T-cell (primary cell): Measurements from ENCODE around the gene CSN2. TPM values are rescaled to one million over a fixed set of nuclear protein-coding genes. Genes with fewer than 3 reads are reported as not detected.

Experiments
- ATAC-seq, 4 experiments: fragments of 200-7000 bp in 3 of 4; fragments of 150-1000 bp in 1 of 4; cut with Tn5 transposase; replicated peaks in 1 of 4; 1 replicate in 3 of 4; 2 replicates in 1 of 4; pipeline ENCODE4 v1.10.0; 2021; ENCODE audit warnings: moderate library complexity in 3 of 4, mild to moderate bottlenecking in 2 of 4, moderate number of reproducible peaks in 1 of 4
- CTCF ChIA-PET, 2 donors: fragments of 300-600 bp; sonication (Branson Sonifier 250); formaldehyde crosslinking; loops; one replicate each; lab custom pipeline; 2022; ENCODE audit warnings: antibody characterized with exemption in 2 of 2; lab: Charles Lee
- POLR2A ChIA-PET, 2 donors: fragments of 300-600 bp; sonication (Branson Sonifier 250); formaldehyde crosslinking; loops; one replicate each; lab custom pipeline; 2022; ENCODE audit warnings: antibody characterized with exemption in 2 of 2; lab: Charles Lee
- DNase-seq, 35 experiments: peaks; one replicate each; pipeline versions ENCODE4 v3.0.0 to v3.0.0-alpha.2; 2013 to 2023
- H3K27ac ChIP-seq: one replicate; pipeline ENCODE4 v1.5.1; 2013; ENCODE audit warnings: low read length
- H3K27me3 ChIP-seq, 2 experiments: replicated peaks in 1 of 2; 1 replicate in 1 of 2; 2 replicates in 1 of 2; pipeline versions ENCODE4 v1.6.1 to v1.7.0; 2013; ENCODE audit warnings: low read length in 1 of 2, mixed read lengths in 1 of 2; ENCODE audit not compliant: control insufficient read depth in 2 of 2, insufficient read depth in 2 of 2; ENCODE audit errors: extremely low read depth in 1 of 2
- H3K36me3 ChIP-seq, 2 donors: 1 replicate in 1 of 2; 2 replicates in 1 of 2; pipeline versions ENCODE4 v1.6.1 to v1.7.0; 2013; ENCODE audit warnings: low read length in 1 of 2; ENCODE audit not compliant: control insufficient read depth in 2 of 2, insufficient read depth in 1 of 2; ENCODE audit errors: extremely low read depth in 1 of 2
- H3K4me1 ChIP-seq, 2 experiments: 1 replicate in 1 of 2; 2 replicates in 1 of 2; pipeline versions ENCODE4 v1.6.1 to v1.7.0; 2013; ENCODE audit warnings: low read length in 2 of 2, mixed read lengths in 1 of 2; ENCODE audit not compliant: insufficient read depth in 2 of 2, control insufficient read depth in 1 of 2; ENCODE audit errors: extremely low read depth in 1 of 2
- H3K4me3 ChIP-seq, 2 donors: 1 replicate in 1 of 2; 2 replicates in 1 of 2; pipeline versions ENCODE4 v1.5.1 to v1.7.0; 2013; ENCODE audit warnings: mild to moderate bottlenecking in 2 of 2, low read length in 1 of 2, moderate library complexity in 1 of 2; ENCODE audit not compliant: control insufficient read depth in 1 of 2; ENCODE audit errors: extremely low read depth in 1 of 2
- H3K9me3 ChIP-seq: 2 replicates; pipeline ENCODE4 v1.7.0; 2013
- H3K27ac Mint-ChIP-seq, 2 donors: one replicate each; pipeline ENCODE4 v1.8.0; 2020 to 2021; ENCODE audit warnings: mild to moderate bottlenecking in 2 of 2, mixed read lengths in 2 of 2
- H3K27me3 Mint-ChIP-seq, 2 donors: one replicate each; pipeline ENCODE4 v1.8.0; 2021 to 2022; ENCODE audit warnings: mixed read lengths in 2 of 2
- H3K36me3 Mint-ChIP-seq: one replicate; pipeline ENCODE4 v1.8.0; 2021; ENCODE audit warnings: mixed read lengths
- H3K4me1 Mint-ChIP-seq, 3 donors: one replicate each; pipeline ENCODE4 v1.8.0; 2020 to 2022; ENCODE audit warnings: mixed read lengths in 3 of 3, mild to moderate bottlenecking in 1 of 3
- H3K4me3 Mint-ChIP-seq, 3 donors: one replicate each; pipeline ENCODE4 v1.8.0; 2020 to 2022; ENCODE audit warnings: mild to moderate bottlenecking in 3 of 3, mixed read lengths in 3 of 3, moderate library complexity in 3 of 3
- H3K9me3 Mint-ChIP-seq, 3 donors: one replicate each; pipeline ENCODE4 v1.8.0; 2020 to 2022; ENCODE audit warnings: mixed read lengths in 3 of 3
- WGBS: methylation state at CpG from one replicate; pipeline ENCODE4 v1.1.5; 2013; ENCODE audit warnings: missing lambda C conversion rate; ENCODE audit not compliant: insufficient coverage; 5-methylcytosine and 5-hydroxymethylcytosine counted together
- total RNA-seq, 35 experiments: library from RNA in 6 of 35; stranded (reverse) in 6 of 35; fragments of 120-200 nt in 1 of 35; gene quantifications; one replicate each; pipeline versions ENCODE4 v1.2.1 to v1.2.4 and lab custom pipeline; 2013 to 2026

CSN2 gene, protein sequence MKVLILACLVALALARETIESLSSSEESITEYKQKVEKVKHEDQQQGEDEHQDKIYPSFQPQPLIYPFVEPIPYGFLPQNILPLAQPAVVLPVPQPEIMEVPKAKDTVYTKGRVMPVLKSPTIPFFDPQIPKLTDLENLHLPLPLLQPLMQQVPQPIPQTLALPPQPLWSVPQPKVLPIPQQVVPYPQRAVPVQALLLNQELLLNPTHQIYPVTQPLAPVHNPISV
- total RNA-seq (not detected), total RNA-seq (lab: John Stamatoyannopoulos, UW) (0 reads per million in 29 experiments)
- not detected for total RNA-seq (2013)

DNA sequence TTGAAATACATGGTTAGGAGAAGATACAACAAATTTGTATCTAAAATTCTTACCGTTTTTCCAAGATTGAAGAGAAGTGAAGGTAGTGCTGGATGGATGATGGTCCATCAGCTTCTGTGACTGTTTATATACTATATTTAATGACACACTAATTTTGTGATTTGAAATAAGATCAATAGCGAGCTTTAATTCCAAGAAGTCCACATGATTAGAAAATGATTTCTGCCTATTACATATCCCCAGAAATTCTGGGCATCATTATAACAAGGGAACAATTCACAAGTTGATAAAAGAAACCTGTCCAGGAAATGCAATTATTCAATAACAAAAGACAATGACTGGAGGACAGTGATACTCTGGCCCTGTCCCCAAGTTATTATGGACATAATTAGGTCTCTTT is at the start of gene CSN2:
Gene CSN2 (minus strand): TSS at position 101 of the 400 bp plus-strand sequence. CDS start 4,733 bp downstream, outside the sequence.
- Histone ChIP-seq H3K27me3 (no peaks in the 10 kb centered on the region), H3K4me1 (no peaks in the 10 kb centered on the region), H3K4me3 (no peak within 1 kb of the TSS), H3K36me3 (no peaks in the 10 kb centered on the region), H3K27ac (no peak within 1 kb of the TSS), H3K9me3 (no peaks in the 10 kb centered on the region)
- H3K4me3 Mint-ChIP-seq: no peak within 1 kb of the TSS
- H3K27me3 Mint-ChIP-seq: no peaks in the 10 kb centered on the region
- no peak within 1 kb of the TSS for H3K27ac Mint-ChIP-seq
- WGBS: no CpG with 5 or more reads among the region's 2 CpGs
- no peaks in the 10 kb centered on the region for H3K4me1 Mint-ChIP-seq
- ATAC-seq (no peak), DNase-seq (no peak)
- POLR2A ChIA-PET: no interaction called here
- H3K36me3 Mint-ChIP-seq: no peaks in the 10 kb centered on the region
- CTCF ChIA-PET: no interaction called here
- peaks cover 0 to 7% (median 4%) of the 10 kb centered on the region in 3 donors for H3K9me3 Mint-ChIP-seq

DNA sequence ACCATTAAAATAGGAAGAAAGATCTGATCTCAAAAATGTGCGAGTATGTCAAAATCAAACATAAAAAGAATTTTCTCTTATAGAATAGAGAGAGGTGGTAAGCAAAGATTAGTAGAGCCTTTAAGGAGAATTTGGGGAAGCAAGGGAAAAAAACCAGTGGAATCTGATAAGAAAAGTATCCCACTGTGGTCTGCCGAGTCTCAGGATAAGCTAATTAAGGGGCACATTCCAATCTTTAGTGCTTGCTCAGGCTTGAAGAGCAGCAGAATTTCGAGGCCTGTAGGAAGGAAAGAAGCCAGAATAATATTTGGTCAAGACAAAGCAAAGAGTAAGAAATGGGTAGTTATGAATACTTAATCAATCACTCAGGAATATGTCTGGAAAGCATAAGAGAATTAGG is 43.2 kb upstream of the CSN2 start:
- Histone ChIP-seq H3K4me3 (no peak overlapping the region), H3K36me3 (no peaks in the 10 kb centered on the region), H3K4me1 (no peaks in the 10 kb centered on the region), H3K27me3 (no peaks in the 10 kb centered on the region), H3K27ac (no peak overlapping the region), H3K9me3 (no peaks in the 10 kb centered on the region)
- DNase-seq (no peak), ATAC-seq (no peak)
- 58% methylated on average over 1 of the region's 3 CpGs for WGBS
- Mint-ChIP-seq H3K27ac (no peak overlapping the region), H3K4me1 (no peaks in the 10 kb centered on the region), H3K4me3 (no peak overlapping the region), H3K27me3 (no peaks in the 10 kb centered on the region), H3K9me3 (peaks cover 0 to 8% (median 0%) of the 10 kb centered on the region in 3 donors), H3K36me3 (no peaks in the 10 kb centered on the region)
- CTCF ChIA-PET: no interaction called here
- POLR2A ChIA-PET: no interaction called here

DNA sequence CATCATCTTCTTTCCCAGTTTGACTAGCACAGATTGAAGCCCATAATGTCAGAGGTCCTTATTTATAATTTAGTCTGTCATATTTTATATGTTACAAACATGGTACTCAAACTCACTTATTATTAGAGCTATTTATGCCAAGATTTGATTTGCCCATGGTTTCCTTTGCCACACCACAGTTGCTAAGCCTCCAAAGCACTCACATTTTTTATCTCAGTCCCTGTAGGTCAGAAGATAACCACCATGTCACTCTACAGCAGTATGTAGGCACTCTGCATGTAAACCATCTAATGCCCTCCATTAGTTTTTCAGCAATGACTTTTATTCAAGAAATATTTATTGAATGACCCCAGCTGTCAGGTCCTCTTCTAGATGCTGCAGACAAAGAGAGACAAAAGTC is 37.0 kb upstream of the CSN2 start:
- no peak overlapping the region for H3K27ac Mint-ChIP-seq
- H3K27me3 ChIP-seq: no peaks in the 10 kb centered on the region
- peaks cover 0 to 3% (median 3%) of the 10 kb centered on the region in 3 donors for H3K9me3 Mint-ChIP-seq
- ATAC-seq (no peak), DNase-seq (no peak)
- no peaks in the 10 kb centered on the region for H3K27me3 Mint-ChIP-seq
- no peaks in the 10 kb centered on the region for H3K36me3 ChIP-seq
- H3K4me3 ChIP-seq: no peak overlapping the region
- POLR2A ChIA-PET: no interaction called here
- H3K4me3 Mint-ChIP-seq: no peak overlapping the region
- H3K36me3 Mint-ChIP-seq: no peaks in the 10 kb centered on the region
- H3K4me1 Mint-ChIP-seq: no peaks in the 10 kb centered on the region
- no peak overlapping the region for H3K27ac ChIP-seq
- no peaks in the 10 kb centered on the region for H3K4me1 ChIP-seq
- H3K9me3 ChIP-seq: no peaks in the 10 kb centered on the region
- CTCF ChIA-PET: no interaction called here

DNA sequence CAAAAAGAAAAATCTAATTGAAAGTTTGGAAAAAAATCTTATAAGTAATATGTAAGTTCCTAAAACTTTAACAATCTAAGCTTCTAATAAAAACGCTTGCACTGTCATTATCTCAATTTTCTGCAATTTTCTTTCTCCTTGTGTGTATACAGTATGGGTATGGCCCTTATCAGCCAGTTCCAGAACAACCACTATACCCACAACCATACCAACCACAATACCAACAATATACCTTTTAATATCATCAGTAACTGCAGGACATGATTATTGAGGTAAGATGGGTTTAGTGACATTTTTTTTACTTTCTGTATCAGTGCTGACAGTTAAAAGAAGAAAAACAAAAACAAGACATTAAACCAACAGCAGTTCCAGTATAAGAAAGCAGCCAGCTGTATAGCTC is 35.2 kb upstream of the CSN2 start:
- ChIA-PET POLR2A (no interaction called here), CTCF (no interaction called here)
- Mint-ChIP-seq H3K27ac (no peak overlapping the region), H3K4me1 (no peaks in the 10 kb centered on the region), H3K4me3 (no peak overlapping the region), H3K36me3 (no peaks in the 10 kb centered on the region), H3K9me3 (peaks cover 0 to 3% (median 3%) of the 10 kb centered on the region in 3 donors), H3K27me3 (no peaks in the 10 kb centered on the region)
- Histone ChIP-seq H3K4me1 (no peaks in the 10 kb centered on the region), H3K4me3 (no peak overlapping the region), H3K27me3 (no peaks in the 10 kb centered on the region), H3K36me3 (no peaks in the 10 kb centered on the region), H3K27ac (no peak overlapping the region), H3K9me3 (no peaks in the 10 kb centered on the region)
- DNase-seq (no peak), ATAC-seq (no peak)
- WGBS: no CpG with 5 or more reads among the region's 1 CpG

DNA sequence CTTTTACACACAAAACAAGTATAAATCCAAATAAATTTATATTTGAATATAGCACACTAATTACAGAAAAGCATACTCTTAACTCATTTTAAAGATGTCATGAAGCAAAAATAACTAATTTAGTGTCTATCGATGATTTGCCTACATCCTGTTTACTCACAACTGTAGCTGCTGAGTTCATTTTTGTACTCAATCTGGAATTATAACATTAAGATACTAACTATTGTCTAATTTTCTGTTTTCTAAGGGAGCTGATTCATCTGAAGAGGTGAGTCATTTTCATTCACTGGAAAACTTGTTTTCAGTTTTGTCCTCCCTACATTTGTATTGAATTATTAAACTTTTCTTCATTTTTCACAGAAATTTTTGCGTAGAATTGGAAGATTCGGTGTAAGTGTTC is 33.9 kb upstream of the CSN2 start:
- CTCF ChIA-PET: no interaction called here
- H3K27ac Mint-ChIP-seq: no peak overlapping the region
- WGBS: no CpG with 5 or more reads among the region's 3 CpGs

DNA sequence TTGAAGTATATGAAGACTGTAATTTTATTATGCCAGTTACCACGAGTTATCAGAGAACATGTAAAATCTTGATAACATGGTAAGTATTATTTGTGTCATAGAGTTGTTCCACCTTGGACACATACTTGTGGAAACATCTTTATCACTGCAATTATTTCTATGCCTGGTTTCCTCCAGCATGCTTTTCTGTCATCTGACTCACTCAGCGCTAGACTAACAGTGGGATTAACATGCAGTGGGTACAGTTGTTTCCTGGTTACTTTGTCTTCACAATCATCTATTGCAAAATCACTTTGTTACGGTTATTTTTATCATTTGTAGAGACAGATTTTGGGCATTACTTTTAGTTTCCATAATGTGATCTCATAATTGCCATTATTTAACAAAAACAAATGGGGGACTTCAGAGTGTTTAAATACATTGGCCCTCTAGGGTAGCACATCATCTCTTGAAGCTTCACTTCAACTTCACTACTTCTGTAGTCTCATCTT is 30.0 kb upstream of the CSN2 start, which contains the start of gene STATH:
Gene STATH (plus strand): TSS at position 441 of the 491 bp plus-strand sequence. CDS start 2,472 bp downstream, outside the sequence.
- ChIA-PET POLR2A (no interaction called here), CTCF (no interaction called here)
- DNase-seq (no peak), ATAC-seq (no peak)
- Histone ChIP-seq H3K9me3 (no peaks in the 10 kb centered on the region), H3K4me3 (no peak within 1 kb of the TSS), H3K27ac (no peak within 1 kb of the TSS), H3K36me3 (no peaks in the 10 kb centered on the region), H3K4me1 (no peaks in the 10 kb centered on the region), H3K27me3 (no peaks in the 10 kb centered on the region)
- H3K4me1 Mint-ChIP-seq: no peaks in the 10 kb centered on the region
- no peak within 1 kb of the TSS for H3K27ac Mint-ChIP-seq
- H3K36me3 Mint-ChIP-seq: no peaks in the 10 kb centered on the region
- H3K9me3 Mint-ChIP-seq: peaks cover 0 to 3% (median 3%) of the 10 kb centered on the region in 3 donors
- 100% methylated on average over 1 of the region's 3 CpGs for WGBS
- no peaks in the 10 kb centered on the region for H3K27me3 Mint-ChIP-seq
- no peak within 1 kb of the TSS for H3K4me3 Mint-ChIP-seq

More for the DNA sequence above, 33.9 kb upstream of the CSN2 start:
- ATAC-seq (no peak), DNase-seq (no peak)
- H3K36me3 ChIP-seq: no peaks in the 10 kb centered on the region
- Mint-ChIP-seq H3K9me3 (peaks cover 0 to 3% (median 3%) of the 10 kb centered on the region in 3 donors), H3K4me3 (no peak overlapping the region), H3K27me3 (no peaks in the 10 kb centered on the region), H3K4me1 (no peaks in the 10 kb centered on the region), H3K36me3 (no peaks in the 10 kb centered on the region)
- H3K27me3 ChIP-seq: no peaks in the 10 kb centered on the region
- no peak overlapping the region for H3K4me3 ChIP-seq
- POLR2A ChIA-PET: no interaction called here
- no peak overlapping the region for H3K27ac ChIP-seq
- H3K4me1 ChIP-seq: no peaks in the 10 kb centered on the region
- H3K9me3 ChIP-seq: no peaks in the 10 kb centered on the region
